GM19455 (cell line): Measurements from ENCODE around the gene XAGE1A.
"Not testable (repeated sequence)": the region's sequence is repeated elsewhere in the genome, so short reads cannot be mapped to it uniquely, and the experiment has no call there.

Source experiments
- ATAC-seq: cut with Tn5 transposase; IDR thresholded peaks from one replicate; pipeline ENCODE4 v1.9.1; 2021; ENCODE audit not compliant: unreplicated experiment

XAGE1A gene

GRCh38 chrX:52495545-52496418 lies at the start of gene XAGE1A:
Gene XAGE1A (plus strand): TSS chrX:52495808. CDS start chrX:52497362, 1,554 bp downstream.
- ATAC-seq: not testable (repeated sequence)

- not testable (repeated sequence) for ATAC-seq
These were observed 43.6 kb upstream of the XAGE1A start for GRCh38 chrX:52452031-52452430.

GRCh38 chrX:52471301-52471700 lies 24.3 kb upstream of the XAGE1A start:
- not testable (repeated sequence) for ATAC-seq

- not testable (repeated sequence) for ATAC-seq
These were observed 788 bp downstream of the XAGE1A start for GRCh38 chrX:52496419-52496772.

GRCh38 chrX:52501362-52501761 lies 5.8 kb downstream of the XAGE1A start:
- ATAC-seq: not testable (repeated sequence)

- no peak for ATAC-seq
These were observed 8.9 kb downstream of the XAGE1A start for GRCh38 chrX:52504551-52504950.

GRCh38 chrX:52507331-52507730 lies 11.7 kb downstream of the XAGE1A start:
- no peak for ATAC-seq

GRCh38 chrX:52509916-52510315 lies 14.3 kb downstream of the XAGE1A start:
- ATAC-seq: no peak

GRCh38 chrX:52511126-52511525 lies 15.5 kb downstream of the XAGE1A start:
- not testable (repeated sequence) for ATAC-seq

GRCh38 chrX:52516110-52516986 lies 20.7 kb downstream of the XAGE1A start:
- not testable (repeated sequence) for ATAC-seq

GRCh38 chrX:52516987-52517325 lies 21.3 kb downstream of the XAGE1A start, which contains the start of gene XAGE1B:
Gene XAGE1B (minus strand): TSS chrX:52517063. CDS start chrX:52515527, 1,536 bp downstream.
- not testable (repeated sequence) for ATAC-seq

GRCh38 chrX:52541051-52541450 lies 45.4 kb downstream of the XAGE1A start:
- ATAC-seq: not testable (repeated sequence)

GRCh38 chrX:52542311-52542710 lies 46.7 kb downstream of the XAGE1A start:
- ATAC-seq: no peak

GRCh38 chrX:52544147-52544840 lies 48.7 kb downstream of the XAGE1A start:
- no peak for ATAC-seq

- ATAC-seq: not testable (repeated sequence)
These were observed 53.2 kb downstream of the XAGE1A start for GRCh38 chrX:52548769-52549168.
